22Rv1 (cell line): ENCODE data around the gene PIAS2.
"Not testable (repeated sequence)": the region's sequence is repeated elsewhere in the genome, so short reads cannot be mapped to it uniquely, and the experiment has no call there.

ENCODE experiments used
- H3K27ac ChIP-seq: fragments of 450-650 bp; 2 replicates; pipeline ENCODE4 v1.5.1; 2017
- CTCF ChIP-seq: fragments of 450-650 bp; IDR thresholded peaks from 2 replicates; pipeline ENCODE4 v1.5.1; 2017; ENCODE audit warnings: mild to moderate bottlenecking
- ZFX ChIP-seq: fragments of 450-650 bp; IDR thresholded peaks from 2 replicates; pipeline ENCODE4 v1.6.1; 2017; ENCODE audit warnings: antibody characterized with exemption, borderline replicate concordance

PIAS2 gene

GRCh38 chr18:46868169-46868921 lies 49.0 kb downstream of the PIAS2 start:
- TF ChIP-seq ZFX (no peak), CTCF (no peak)
- no peak overlapping the region for H3K27ac ChIP-seq

- TF ChIP-seq CTCF = no peak
- no peak for TF ChIP-seq ZFX
- H3K27ac ChIP-seq = no peak overlapping the region
These were observed 49.8 kb downstream of the PIAS2 start for GRCh38 chr18:46867367-46868143.

- TF ChIP-seq ZFX (no peak), CTCF (no peak)
- no peak overlapping the region for H3K27ac ChIP-seq
These were observed 50.8 kb downstream of the PIAS2 start for GRCh38 chr18:46866523-46866922.

GRCh38 chr18:46865245-46865644 lies 52.1 kb downstream of the PIAS2 start:
- not testable (repeated sequence) for H3K27ac ChIP-seq

- TF ChIP-seq CTCF = no peak
- TF ChIP-seq ZFX = no peak
- H3K27ac ChIP-seq = no peak overlapping the region
These were observed 57.5 kb downstream of the PIAS2 start for GRCh38 chr18:46859855-46860254.

GRCh38 chr18:46858290-46858689 lies 59.0 kb downstream of the PIAS2 start:
- no peak overlapping the region for H3K27ac ChIP-seq
- TF ChIP-seq CTCF (no peak), ZFX (no peak)

GRCh38 chr18:46856973-46857372 lies 60.3 kb downstream of the PIAS2 start:
- no peak for TF ChIP-seq CTCF
- H3K27ac ChIP-seq = no peak overlapping the region
